HG03095 (cell line): ENCODE results near the gene RPL31.

Experiments
- ATAC-seq: cut with Tn5 transposase; IDR thresholded peaks from one replicate; pipeline ENCODE4 v1.9.1; 2021; ENCODE audit warnings: moderate library complexity; ENCODE audit not compliant: unreplicated experiment

The RPL31 gene

DNA sequence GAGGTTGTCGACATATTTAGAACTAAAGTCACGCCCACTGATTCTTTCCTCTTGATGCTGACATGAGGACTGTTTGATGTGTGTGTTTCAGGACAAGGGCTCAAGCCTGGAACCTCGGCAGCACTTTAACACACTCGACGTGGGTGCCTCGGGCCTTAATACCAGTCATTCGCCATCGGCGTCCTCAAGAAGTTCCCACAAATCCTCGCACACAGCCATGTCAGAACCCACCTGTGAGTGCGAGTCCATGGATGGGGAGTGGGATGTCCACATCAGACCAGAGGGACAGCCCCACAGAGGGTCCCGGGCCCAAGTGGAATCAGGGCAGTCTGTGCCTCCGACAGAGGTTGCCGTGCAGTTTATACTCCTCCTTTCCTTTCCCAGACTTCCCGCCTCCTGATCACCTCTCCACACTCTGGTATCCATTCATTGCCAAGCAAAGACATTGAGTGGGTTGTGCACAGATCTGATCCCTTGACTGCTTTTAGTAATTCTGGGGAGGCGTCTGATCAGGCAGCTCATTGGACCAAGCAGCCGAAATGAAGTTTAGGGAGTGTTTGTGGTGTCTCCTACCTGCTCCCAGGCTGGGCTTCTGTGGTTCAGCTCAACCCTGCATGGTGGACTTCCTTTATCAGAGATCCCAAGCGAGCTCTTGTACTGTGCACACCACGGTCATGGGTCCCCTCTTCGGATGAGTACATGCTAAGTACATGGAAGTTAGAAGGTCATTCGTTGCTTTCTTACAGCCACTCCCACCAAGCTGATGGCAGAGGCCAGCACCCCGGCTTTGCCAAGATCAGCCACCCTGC is 27.2 kb upstream of the RPL31 start:
- no peak for ATAC-seq

GRCh38 chr2:100975521-100975785 is 26.6 kb upstream of the RPL31 start:
- ATAC-seq, result no peak

DNA sequence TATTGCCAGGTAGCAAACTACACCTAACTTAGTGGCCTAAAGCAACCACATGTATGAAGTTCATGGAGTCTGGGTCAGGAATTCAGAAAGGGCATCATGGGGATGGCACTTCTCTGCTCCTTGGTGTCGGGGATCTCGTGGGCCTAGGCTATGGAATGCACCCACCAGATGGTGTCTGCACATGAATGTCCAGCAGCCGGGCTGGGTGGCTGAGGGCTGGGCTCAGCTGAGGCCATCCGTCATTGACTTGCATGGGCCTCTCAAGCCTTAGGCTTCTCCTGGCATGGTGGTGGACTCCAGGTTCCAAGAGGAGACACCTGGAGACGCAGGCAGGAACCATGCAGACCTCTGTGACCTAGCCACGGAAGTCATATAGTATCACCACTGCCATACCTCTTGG is 26.0 kb upstream of the RPL31 start:
- no peak for ATAC-seq

- ATAC-seq, result peak; percentile 89
Measured at GRCh38 chr2:100976645-100977391, 25.3 kb upstream of the RPL31 start.

DNA sequence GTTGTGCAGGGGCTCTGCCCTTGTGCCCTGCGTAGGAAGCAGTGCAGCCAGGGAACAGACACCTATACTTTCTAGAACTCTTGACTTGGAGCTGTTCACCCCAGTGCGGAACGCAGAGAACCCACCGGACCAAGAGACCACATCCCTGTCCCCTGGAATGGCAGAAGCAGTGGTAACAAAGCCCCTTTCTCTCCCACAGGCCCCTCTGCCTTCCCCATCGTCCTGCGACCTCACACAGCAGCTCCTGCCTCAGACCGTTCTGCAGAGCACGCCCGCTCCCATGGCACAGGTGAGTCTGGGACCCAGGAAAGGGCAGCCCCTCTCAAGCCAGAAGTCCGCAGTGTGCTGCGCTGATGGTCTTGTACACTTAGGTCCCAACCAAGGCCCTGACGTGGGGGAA is 24.6 kb upstream of the RPL31 start:
- ATAC-seq, result no peak

DNA sequence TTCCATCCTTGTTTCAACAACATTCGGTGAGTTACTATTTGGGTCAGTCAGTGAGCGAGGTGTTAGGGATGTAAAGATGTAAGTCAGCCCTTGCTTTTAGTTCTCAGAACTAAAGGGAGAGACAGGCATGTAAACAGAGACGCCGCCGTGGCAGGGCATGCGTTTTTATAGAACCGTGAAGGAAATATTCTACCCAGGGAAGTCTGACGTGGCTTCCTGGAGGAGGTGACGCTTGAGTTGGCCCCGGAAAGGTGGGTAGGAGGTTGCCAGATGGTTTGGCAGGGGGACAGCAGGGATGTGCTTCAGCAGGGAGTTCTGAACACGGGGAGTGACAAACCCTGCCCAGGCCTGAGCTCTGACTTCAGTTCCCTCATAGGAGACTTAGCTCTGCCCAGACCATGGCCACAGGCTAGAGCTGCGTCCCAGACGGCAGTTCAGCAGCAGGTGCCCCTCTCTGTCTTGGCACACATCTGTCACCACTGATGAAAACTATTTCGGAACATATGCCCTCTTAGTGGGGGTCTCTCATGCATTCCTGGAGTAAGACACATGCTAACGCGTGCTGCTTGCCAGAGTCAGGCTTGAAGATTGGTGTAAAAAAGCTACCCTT is 23.4 kb upstream of the RPL31 start:
- no peak for ATAC-seq

DNA sequence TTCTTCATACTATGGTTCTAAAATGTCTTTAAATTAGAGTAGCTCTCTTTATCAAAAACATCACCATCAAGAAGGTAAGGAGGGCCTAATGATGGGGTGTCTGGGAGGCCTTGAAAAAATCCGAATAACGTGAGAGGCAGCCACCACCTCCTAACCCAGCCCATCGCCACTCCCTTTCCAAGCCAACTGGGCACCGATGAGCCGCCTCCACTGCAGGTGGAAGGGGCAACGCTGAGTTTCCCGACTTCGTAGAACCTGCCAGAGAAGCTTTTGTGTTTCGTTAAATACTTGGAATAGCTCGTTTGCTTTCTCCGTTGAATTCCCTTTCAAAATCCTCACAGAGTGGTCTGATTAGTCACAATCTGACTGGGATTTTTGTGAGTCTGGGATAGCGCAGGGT is 22.0 kb upstream of the RPL31 start:
- no peak for ATAC-seq

DNA sequence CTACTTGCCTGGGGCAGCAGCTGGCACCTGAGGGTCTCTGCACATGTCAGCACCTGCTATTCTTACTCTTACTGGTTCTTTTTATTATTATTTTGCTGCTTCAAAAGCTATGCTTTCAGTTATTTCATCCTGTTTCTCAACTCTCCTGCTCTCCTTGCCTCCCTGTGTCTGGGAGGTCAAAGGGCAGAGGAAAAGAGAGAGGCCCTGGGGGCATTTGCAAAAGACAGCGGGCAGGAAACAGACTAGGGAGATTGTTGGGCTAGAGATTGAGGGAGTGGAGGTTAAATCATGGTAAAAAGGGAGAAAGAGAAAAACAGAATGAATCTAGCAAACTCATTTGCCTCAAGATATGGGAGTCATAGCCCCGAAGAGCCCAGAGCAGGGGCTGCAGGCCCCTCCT is 21.1 kb upstream of the RPL31 start:
- no peak for ATAC-seq

DNA sequence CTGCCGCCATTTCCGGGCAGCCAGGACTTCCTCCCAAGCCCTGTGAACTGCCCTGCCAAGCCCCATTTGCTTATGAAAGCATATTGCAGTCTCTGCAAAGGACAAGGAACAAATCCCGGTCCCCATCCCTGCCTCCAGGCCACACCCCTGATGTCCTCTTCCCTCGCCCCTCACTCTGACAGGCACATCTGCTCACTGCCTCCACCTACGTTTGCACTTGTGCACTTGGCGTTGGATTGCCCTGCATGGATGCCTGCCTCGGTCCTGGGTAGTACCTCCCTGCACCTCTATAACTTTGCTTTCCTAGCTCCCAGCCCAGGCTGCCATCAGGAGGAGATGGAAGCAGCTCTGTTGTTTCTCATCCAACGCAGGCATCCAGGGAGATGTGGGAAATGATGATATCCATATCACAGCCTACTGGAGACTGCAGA is 19.6 kb upstream of the RPL31 start:
- no peak for ATAC-seq

GRCh38 chr2:100983201-100983600 is 18.9 kb upstream of the RPL31 start:
- no peak for ATAC-seq

GRCh38 chr2:100983684-100984310 is 18.3 kb upstream of the RPL31 start:
- no peak for ATAC-seq

- ATAC-seq, result no peak
Measured at GRCh38 chr2:100984892-100985307, 17.2 kb upstream of the RPL31 start.

- no peak for ATAC-seq
Measured at GRCh38 chr2:100986157-100986556, 15.9 kb upstream of the RPL31 start.

GRCh38 chr2:100987536-100987935 is 14.6 kb upstream of the RPL31 start:
- no peak for ATAC-seq

DNA sequence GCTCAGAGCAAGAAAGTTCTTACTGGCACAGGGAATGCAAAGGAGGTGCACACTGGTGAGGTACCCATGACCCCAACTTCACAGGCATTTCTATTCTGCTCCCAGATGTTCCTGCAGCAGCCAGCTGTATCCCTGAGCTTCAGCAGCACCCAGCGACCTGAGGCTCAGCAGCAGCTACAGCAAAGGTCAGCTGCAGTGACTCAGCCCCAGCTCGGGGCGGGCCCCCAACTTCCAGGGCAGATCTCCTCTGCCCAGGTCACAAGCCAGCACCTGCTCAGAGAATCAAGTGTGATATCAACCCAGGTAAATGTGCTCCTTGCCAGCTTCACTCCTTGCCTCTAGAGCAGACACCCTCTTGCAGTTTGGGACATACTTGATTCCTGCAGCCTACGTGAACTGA is 14.1 kb upstream of the RPL31 start:
- no peak for ATAC-seq

GRCh38 chr2:100988630-100989417 is 13.3 kb upstream of the RPL31 start:
- ATAC-seq, result no peak

DNA sequence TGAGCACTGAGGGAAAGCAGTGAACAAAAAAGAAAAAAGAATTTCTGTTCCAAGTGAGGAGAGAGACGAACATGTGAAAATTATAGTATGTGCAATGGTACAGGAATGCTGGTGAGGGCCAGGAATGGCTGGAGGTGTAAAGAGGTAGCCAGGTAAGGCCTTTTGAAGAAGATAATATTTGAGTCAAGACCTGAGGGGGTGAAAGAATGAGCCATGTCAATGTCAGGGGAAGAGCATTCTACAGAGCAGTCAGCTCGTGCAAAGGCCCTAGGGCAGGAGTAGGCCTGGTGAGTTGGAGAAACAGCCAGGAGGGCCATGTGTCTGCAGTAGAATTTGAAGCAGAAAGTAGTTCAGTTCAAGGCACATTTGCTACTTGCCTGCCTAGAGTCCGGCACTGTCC is 12.4 kb upstream of the RPL31 start:
- ATAC-seq, result no peak

- no peak for ATAC-seq
Measured at GRCh38 chr2:100990166-100990565, 11.9 kb upstream of the RPL31 start.

DNA sequence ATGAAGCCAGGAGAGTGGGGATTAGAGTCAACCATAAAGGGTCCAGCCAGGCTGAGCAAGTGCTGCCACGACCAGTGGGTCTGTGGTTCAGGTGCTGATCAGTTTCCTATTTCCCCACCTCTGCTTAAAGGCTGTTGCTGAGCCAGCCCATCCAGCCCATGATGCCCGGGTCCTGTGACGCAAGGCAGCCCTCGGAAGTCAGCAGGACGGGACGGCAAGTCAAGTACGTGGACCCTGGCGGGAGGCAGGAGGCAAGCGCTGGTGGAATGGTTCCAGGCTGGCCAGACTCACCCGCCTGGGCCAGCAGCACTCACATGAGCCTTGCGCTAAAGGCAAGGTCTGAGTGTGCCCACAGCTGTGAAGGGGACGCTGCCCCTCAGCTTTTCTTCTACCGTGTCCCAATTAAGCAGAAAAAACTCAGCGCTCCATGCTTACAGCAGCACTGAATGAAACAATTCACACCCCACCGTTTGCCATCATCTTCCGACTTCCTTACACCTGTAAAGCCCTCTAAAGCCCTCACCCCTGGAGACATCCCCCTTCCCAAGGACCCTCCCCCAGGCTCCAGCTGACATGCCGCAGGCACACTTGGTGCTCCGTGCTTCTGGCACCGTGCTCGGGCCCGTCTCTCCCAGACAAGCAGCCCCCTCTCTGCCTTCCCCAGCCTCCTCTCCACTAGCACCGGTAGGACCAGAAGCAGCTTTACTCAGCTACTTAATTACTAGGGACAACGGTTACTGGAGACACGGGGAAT is 11.3 kb upstream of the RPL31 start:
- ATAC-seq, result no peak

- ATAC-seq, result no peak
Measured at GRCh38 chr2:100991404-100991773, 10.7 kb upstream of the RPL31 start.
